ENCODE measurements around the gene KRTAP5-9. TPM values are rescaled to one million over a fixed set of nuclear protein-coding genes. Genes with fewer than 3 reads are reported as not detected.

Gene KRTAP5-9
- polyA plus RNA-seq, 1 donor (not counting 4 experiments of a cell fraction or from before 2014, with no cell fraction given) = 0.05 TPM

DNA sequence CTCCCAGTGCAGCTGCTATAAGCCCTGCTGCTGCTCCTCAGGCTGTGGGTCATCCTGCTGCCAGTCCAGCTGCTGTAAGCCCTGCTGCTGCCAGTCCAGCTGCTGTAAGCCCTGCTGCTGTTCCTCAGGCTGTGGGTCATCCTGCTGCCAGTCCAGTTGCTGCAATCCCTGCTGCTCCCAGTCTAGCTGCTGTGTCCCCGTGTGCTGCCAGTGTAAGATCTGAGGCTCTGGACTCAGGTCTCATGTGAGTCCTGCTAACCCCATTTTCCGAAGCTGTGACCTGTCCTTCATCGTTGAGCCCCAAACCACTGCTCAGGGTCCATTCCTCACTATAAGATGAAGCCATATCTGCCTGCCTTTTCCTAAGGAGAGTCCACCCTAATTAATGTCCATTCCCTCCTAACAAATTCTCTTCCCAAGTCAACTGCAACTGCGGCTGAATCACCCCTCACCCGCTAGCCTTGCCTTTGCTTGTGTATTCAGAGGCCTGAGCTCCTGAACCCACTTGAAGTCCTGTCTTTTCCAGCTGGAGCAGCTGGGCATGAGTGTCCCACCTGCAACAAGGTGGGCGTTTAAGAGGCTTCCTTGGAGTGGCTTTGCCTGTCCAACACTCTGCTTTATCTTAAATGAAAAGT, 20.5 kb upstream of the KRTAP5-9 start:
- FAIRE-seq = no peak
- no peaks in the 10 kb centered on the region for H3K79me2 ChIP-seq (ENCODE audit: control insufficient read depth, insufficient read depth, low read length)
- no peak for DNase-seq (ENCODE audit: low read depth, low spot score)

DNA sequence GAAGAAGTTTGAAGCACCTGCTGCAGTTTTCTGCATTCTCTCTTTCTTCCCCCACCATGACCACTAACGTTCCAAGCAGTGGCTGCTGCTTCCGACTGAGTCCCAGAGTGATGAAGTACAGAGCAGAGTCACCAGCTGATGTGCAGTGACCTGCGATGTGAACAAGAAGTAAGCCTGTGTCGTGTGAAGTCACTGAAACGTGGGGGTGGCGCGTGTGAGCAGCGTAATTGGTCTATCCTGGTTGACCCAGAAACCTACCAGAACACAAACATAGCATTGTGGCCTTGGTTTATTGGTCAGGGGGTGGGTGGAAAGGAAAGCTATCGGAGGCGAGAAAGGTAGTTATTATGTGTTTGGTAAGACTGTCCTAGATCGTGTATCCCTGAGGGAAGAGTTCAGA, 17.6 kb upstream of the KRTAP5-9 start:
- TF ChIP-seq, protein P1, sequence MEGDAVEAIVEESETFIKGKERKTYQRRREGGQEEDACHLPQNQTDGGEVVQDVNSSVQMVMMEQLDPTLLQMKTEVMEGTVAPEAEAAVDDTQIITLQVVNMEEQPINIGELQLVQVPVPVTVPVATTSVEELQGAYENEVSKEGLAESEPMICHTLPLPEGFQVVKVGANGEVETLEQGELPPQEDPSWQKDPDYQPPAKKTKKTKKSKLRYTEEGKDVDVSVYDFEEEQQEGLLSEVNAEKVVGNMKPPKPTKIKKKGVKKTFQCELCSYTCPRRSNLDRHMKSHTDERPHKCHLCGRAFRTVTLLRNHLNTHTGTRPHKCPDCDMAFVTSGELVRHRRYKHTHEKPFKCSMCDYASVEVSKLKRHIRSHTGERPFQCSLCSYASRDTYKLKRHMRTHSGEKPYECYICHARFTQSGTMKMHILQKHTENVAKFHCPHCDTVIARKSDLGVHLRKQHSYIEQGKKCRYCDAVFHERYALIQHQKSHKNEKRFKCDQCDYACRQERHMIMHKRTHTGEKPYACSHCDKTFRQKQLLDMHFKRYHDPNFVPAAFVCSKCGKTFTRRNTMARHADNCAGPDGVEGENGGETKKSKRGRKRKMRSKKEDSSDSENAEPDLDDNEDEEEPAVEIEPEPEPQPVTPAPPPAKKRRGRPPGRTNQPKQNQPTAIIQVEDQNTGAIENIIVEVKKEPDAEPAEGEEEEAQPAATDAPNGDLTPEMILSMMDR (optimal IDR thresholded peaks at IDR 0.05 in 1 of 3, IDR thresholded peaks at IDR 0.05 in 1 of 3, conservative IDR thresholded peaks at IDR 0.05 in 1 of 3; ENCODE audit: extremely low read depth in 1 of 3, insufficient read depth in 2 of 3, low read length in 3 of 3) = no peak
- no peak for TF ChIP-seq EZH2 (IDR thresholded peaks at IDR 0.05; ENCODE audit: low read length)
- FAIRE-seq (no peak), DNase-seq (ENCODE audit: low read depth, low spot score) (no peak)
- H4K20me1 ChIP-seq (ENCODE audit: control insufficient read depth, extremely low read depth, insufficient read depth, low read length) = no peaks in the 10 kb centered on the region
- H3K4me1 ChIP-seq (ENCODE audit: control insufficient read depth, extremely low read depth, insufficient read depth, low read length) = no peaks in the 10 kb centered on the region
- no peak overlapping the region for H2AFZ ChIP-seq (ENCODE audit: control insufficient read depth, low read length)
- H3K27me3 ChIP-seq (ENCODE audit: control insufficient read depth, extremely low read depth, insufficient read depth, low read length) = no peaks in the 10 kb centered on the region
- H3K9me3 ChIP-seq (ENCODE audit: control insufficient read depth, low read depth, low read length) = no peaks in the 10 kb centered on the region
- no peak overlapping the region for H3K4me2 ChIP-seq (ENCODE audit: control insufficient read depth, extremely low read depth, insufficient read depth, low read depth, low read length)
- no peaks in the 10 kb centered on the region for H3K36me3 ChIP-seq (ENCODE audit: control insufficient read depth in 2 of 2, extremely low read depth in 1 of 2, insufficient read depth in 2 of 2, low read length in 2 of 2)
- H3K9me1 ChIP-seq (ENCODE audit: control insufficient read depth, extremely low read depth, insufficient read depth, low read length) = no peaks in the 10 kb centered on the region
- H3K79me2 ChIP-seq (ENCODE audit: control insufficient read depth, insufficient read depth, low read length) = no peaks in the 10 kb centered on the region
- H3K9ac ChIP-seq (ENCODE audit: control insufficient read depth, extremely low read depth, insufficient read depth, low read length) = no peak overlapping the region
- H3K27ac ChIP-seq (ENCODE audit: control insufficient read depth, insufficient read depth, low read length) = no peak overlapping the region
- no peak overlapping the region for H3K4me3 ChIP-seq (ENCODE audit: control insufficient read depth in 2 of 3, extremely low read depth in 1 of 3, insufficient read depth in 2 of 3, low read depth in 1 of 3, low read length in 3 of 3)
- dilution Hi-C loops (cut with MboI; ENCODE audit: extremely low pct_ligation_motif_present, low sequenced_read_pairs) = no loop called here

More for the DNA sequence above, 20.5 kb upstream of the KRTAP5-9 start:
- Histone ChIP-seq H3K27ac (ENCODE audit: control insufficient read depth, insufficient read depth, low read length) (no peak overlapping the region), H3K4me2 (ENCODE audit: control insufficient read depth, extremely low read depth, insufficient read depth, low read depth, low read length) (no peak overlapping the region), H3K4me1 (ENCODE audit: control insufficient read depth, extremely low read depth, insufficient read depth, low read length) (no peaks in the 10 kb centered on the region), H3K4me3 (ENCODE audit: control insufficient read depth in 2 of 3, extremely low read depth in 1 of 3, insufficient read depth in 2 of 3, low read depth in 1 of 3, low read length in 3 of 3) (no peak overlapping the region), H3K27me3 (ENCODE audit: control insufficient read depth, extremely low read depth, insufficient read depth, low read length) (no peaks in the 10 kb centered on the region), H3K36me3 (ENCODE audit: control insufficient read depth in 2 of 2, extremely low read depth in 1 of 2, insufficient read depth in 2 of 2, low read length in 2 of 2) (no peaks in the 10 kb centered on the region), H3K9me3 (ENCODE audit: control insufficient read depth, low read depth, low read length) (no peaks in the 10 kb centered on the region), H4K20me1 (ENCODE audit: control insufficient read depth, extremely low read depth, insufficient read depth, low read length) (no peaks in the 10 kb centered on the region), H3K9me1 (ENCODE audit: control insufficient read depth, extremely low read depth, insufficient read depth, low read length) (no peaks in the 10 kb centered on the region), H2AFZ (ENCODE audit: control insufficient read depth, low read length) (no peak overlapping the region), H3K9ac (ENCODE audit: control insufficient read depth, extremely low read depth, insufficient read depth, low read length) (no peak overlapping the region)
- dilution Hi-C loops (cut with MboI; ENCODE audit: extremely low pct_ligation_motif_present, low sequenced_read_pairs) = no loop called here
- TF ChIP-seq, protein P1 (optimal IDR thresholded peaks at IDR 0.05 in 1 of 3, IDR thresholded peaks at IDR 0.05 in 1 of 3, conservative IDR thresholded peaks at IDR 0.05 in 1 of 3; ENCODE audit: extremely low read depth in 1 of 3, insufficient read depth in 2 of 3, low read length in 3 of 3) = no peak
- no peak for TF ChIP-seq EZH2 (IDR thresholded peaks at IDR 0.05; ENCODE audit: low read length)

Measured in keratinocyte (primary cell).